ENCODE measurements around the gene IL31RA.
"Not testable (repeated sequence)": the region's sequence is repeated elsewhere in the genome, so short reads cannot be mapped to it uniquely, and the experiment has no call there.

Gene IL31RA

GRCh38 chr5:55935371-55935770 lies 84.2 kb downstream of the IL31RA start:
- no peak overlapping the region for H2AFZ ChIP-seq (ENCODE audit: low read length, unreplicated experiment)
- H3K4me3 ChIP-seq (ENCODE audit: low read depth, low read length): no peak overlapping the region
- H3K27ac ChIP-seq (ENCODE audit: low read depth, low read length): no peak overlapping the region
- H3K27me3 ChIP-seq (ENCODE audit: insufficient read depth, low read length): no peaks in the 10 kb centered on the region
- no peaks in the 10 kb centered on the region for H3K4me1 ChIP-seq (ENCODE audit: control insufficient read depth, insufficient read depth, low read length, unreplicated experiment)
- peaks cover 15% of the 10 kb centered on the region for H3K36me3 ChIP-seq (ENCODE audit: insufficient read depth, low read length)
- H3K79me2 ChIP-seq (ENCODE audit: control insufficient read depth, insufficient read depth, low read length, unreplicated experiment): no peaks in the 10 kb centered on the region

GRCh38 chr5:55936100-55936693 lies 85.0 kb downstream of the IL31RA start:
- H3K79me2 ChIP-seq (ENCODE audit: control insufficient read depth, insufficient read depth, low read length, unreplicated experiment): no peaks in the 10 kb centered on the region
- H3K4me3 ChIP-seq (ENCODE audit: low read depth, low read length): no peak overlapping the region
- peaks cover 21% of the 10 kb centered on the region for H3K36me3 ChIP-seq (ENCODE audit: insufficient read depth, low read length)
- H3K4me1 ChIP-seq (ENCODE audit: control insufficient read depth, insufficient read depth, low read length, unreplicated experiment): no peaks in the 10 kb centered on the region
- no peak overlapping the region for H2AFZ ChIP-seq (ENCODE audit: low read length, unreplicated experiment)
- no peak overlapping the region for H3K27ac ChIP-seq (ENCODE audit: low read depth, low read length)
- no peaks in the 10 kb centered on the region for H3K27me3 ChIP-seq (ENCODE audit: insufficient read depth, low read length)

- H3K79me2 ChIP-seq (ENCODE audit: control insufficient read depth, insufficient read depth, low read length, unreplicated experiment); H3K4me1 ChIP-seq (ENCODE audit: control insufficient read depth, insufficient read depth, low read length, unreplicated experiment); H3K4me3 ChIP-seq (ENCODE audit: low read depth, low read length); H2AFZ ChIP-seq (ENCODE audit: low read length, unreplicated experiment); H3K27ac ChIP-seq (ENCODE audit: low read depth, low read length); H3K27me3 ChIP-seq (ENCODE audit: insufficient read depth, low read length): not testable (repeated sequence)
- peaks cover 34% of the 10 kb centered on the region for H3K36me3 ChIP-seq (ENCODE audit: insufficient read depth, low read length)
Observed at GRCh38 chr5:55937598-55937997, 86.4 kb downstream of the IL31RA start.

- not testable (repeated sequence) for H3K79me2 ChIP-seq (ENCODE audit: control insufficient read depth, insufficient read depth, low read length, unreplicated experiment); H3K27me3 ChIP-seq (ENCODE audit: insufficient read depth, low read length); H3K27ac ChIP-seq (ENCODE audit: low read depth, low read length); H3K4me1 ChIP-seq (ENCODE audit: control insufficient read depth, insufficient read depth, low read length, unreplicated experiment); H2AFZ ChIP-seq (ENCODE audit: low read length, unreplicated experiment); H3K4me3 ChIP-seq (ENCODE audit: low read depth, low read length)
- peaks cover 43% of the 10 kb centered on the region for H3K36me3 ChIP-seq (ENCODE audit: insufficient read depth, low read length)
Observed at GRCh38 chr5:55941154-55941553, 90.0 kb downstream of the IL31RA start.

- no peak overlapping the region for H3K4me3 ChIP-seq (ENCODE audit: low read depth, low read length)
- H3K4me1 ChIP-seq (ENCODE audit: control insufficient read depth, insufficient read depth, low read length, unreplicated experiment): no peaks in the 10 kb centered on the region
- no peak overlapping the region for H3K27ac ChIP-seq (ENCODE audit: low read depth, low read length)
- peaks cover 41% of the 10 kb centered on the region for H3K36me3 ChIP-seq (ENCODE audit: insufficient read depth, low read length)
- no peak overlapping the region for H2AFZ ChIP-seq (ENCODE audit: low read length, unreplicated experiment)
- no peaks in the 10 kb centered on the region for H3K27me3 ChIP-seq (ENCODE audit: insufficient read depth, low read length)
- peaks cover 6% of the 10 kb centered on the region for H3K79me2 ChIP-seq (ENCODE audit: control insufficient read depth, insufficient read depth, low read length, unreplicated experiment)
Observed at GRCh38 chr5:55959208-55959607, 108.1 kb downstream of the IL31RA start.

GRCh38 chr5:55960779-55961178 lies 109.6 kb downstream of the IL31RA start:
- H3K4me3 ChIP-seq (ENCODE audit: low read depth, low read length): no peak overlapping the region
- no peaks in the 10 kb centered on the region for H3K4me1 ChIP-seq (ENCODE audit: control insufficient read depth, insufficient read depth, low read length, unreplicated experiment)
- no peak overlapping the region for H3K27ac ChIP-seq (ENCODE audit: low read depth, low read length)
- H3K36me3 ChIP-seq (ENCODE audit: insufficient read depth, low read length): peaks cover 36% of the 10 kb centered on the region
- peaks cover 6% of the 10 kb centered on the region for H3K79me2 ChIP-seq (ENCODE audit: control insufficient read depth, insufficient read depth, low read length, unreplicated experiment)
- no peaks in the 10 kb centered on the region for H3K27me3 ChIP-seq (ENCODE audit: insufficient read depth, low read length)
- no peak overlapping the region for H2AFZ ChIP-seq (ENCODE audit: low read length, unreplicated experiment)

GRCh38 chr5:55965525-55965924 lies 114.4 kb downstream of the IL31RA start:
- Histone ChIP-seq H2AFZ (ENCODE audit: low read length, unreplicated experiment) (no peak overlapping the region), H3K27me3 (ENCODE audit: insufficient read depth, low read length) (no peaks in the 10 kb centered on the region), H3K4me1 (ENCODE audit: control insufficient read depth, insufficient read depth, low read length, unreplicated experiment) (peaks cover 11% of the 10 kb centered on the region), H3K36me3 (ENCODE audit: insufficient read depth, low read length) (peaks cover 45% of the 10 kb centered on the region), H3K4me3 (ENCODE audit: low read depth, low read length) (no peak overlapping the region), H3K79me2 (ENCODE audit: control insufficient read depth, insufficient read depth, low read length, unreplicated experiment) (peaks cover 27% of the 10 kb centered on the region), H3K27ac (ENCODE audit: low read depth, low read length) (no peak overlapping the region)

GRCh38 chr5:55966284-55966683 lies 115.1 kb downstream of the IL31RA start:
- Histone ChIP-seq H3K27ac (ENCODE audit: low read depth, low read length) (no peak overlapping the region), H3K27me3 (ENCODE audit: insufficient read depth, low read length) (no peaks in the 10 kb centered on the region), H3K4me3 (ENCODE audit: low read depth, low read length) (no peak overlapping the region), H3K79me2 (ENCODE audit: control insufficient read depth, insufficient read depth, low read length, unreplicated experiment) (peaks cover 33% of the 10 kb centered on the region), H3K36me3 (ENCODE audit: insufficient read depth, low read length) (peaks cover 41% of the 10 kb centered on the region), H2AFZ (ENCODE audit: low read length, unreplicated experiment) (no peak overlapping the region), H3K4me1 (ENCODE audit: control insufficient read depth, insufficient read depth, low read length, unreplicated experiment) (peaks cover 11% of the 10 kb centered on the region)

GRCh38 chr5:55969956-55970355 lies 118.8 kb downstream of the IL31RA start:
- H3K27me3 ChIP-seq (ENCODE audit: insufficient read depth, low read length): no peaks in the 10 kb centered on the region
- no peak overlapping the region for H2AFZ ChIP-seq (ENCODE audit: low read length, unreplicated experiment)
- peaks cover 11% of the 10 kb centered on the region for H3K4me1 ChIP-seq (ENCODE audit: control insufficient read depth, insufficient read depth, low read length, unreplicated experiment)
- peaks cover 51% of the 10 kb centered on the region for H3K79me2 ChIP-seq (ENCODE audit: control insufficient read depth, insufficient read depth, low read length, unreplicated experiment)
- no peak overlapping the region for H3K4me3 ChIP-seq (ENCODE audit: low read depth, low read length)
- no peak overlapping the region for H3K27ac ChIP-seq (ENCODE audit: low read depth, low read length)
- peaks cover 38% of the 10 kb centered on the region for H3K36me3 ChIP-seq (ENCODE audit: insufficient read depth, low read length)
